GM19193 (cell line): ENCODE results near the gene PLCL2.

Source experiments
- POLR2A ChIP-seq: IDR thresholded peaks from 4 replicates; pipeline ENCODE4 v1.6.1; 2011; ENCODE audit not compliant: insufficient read depth, insufficient read length; ENCODE audit errors: extremely low read depth

Gene PLCL2

GRCh38 chr3:16940769-16941700, 56.3 kb downstream of the PLCL2 start:
- TF ChIP-seq POLR2A: no peak

- no peak for TF ChIP-seq POLR2A
These were observed 58.2 kb downstream of the PLCL2 start for GRCh38 chr3:16942955-16943354.

GRCh38 chr3:16943857-16944256, 59.1 kb downstream of the PLCL2 start:
- no peak for TF ChIP-seq POLR2A

DNA sequence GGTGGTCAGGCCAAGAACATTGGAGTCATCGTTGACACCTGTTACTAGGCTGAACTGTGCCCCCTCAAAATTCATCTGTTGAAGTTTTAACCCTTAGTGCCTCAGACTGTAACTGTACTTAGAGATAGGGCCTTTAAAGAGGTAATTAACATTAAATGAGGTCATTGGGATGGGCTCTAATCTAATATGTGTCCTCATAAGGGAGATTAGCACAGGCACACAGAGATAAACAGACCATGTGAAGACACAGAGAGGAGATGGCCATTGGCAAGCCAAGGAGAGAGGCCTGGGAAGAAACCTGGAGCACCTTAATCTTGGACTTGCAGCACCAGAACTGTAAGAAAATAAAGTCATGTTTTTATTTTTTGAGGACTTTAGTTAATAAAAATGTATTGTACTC, 59.6 kb downstream of the PLCL2 start:
- no peak for TF ChIP-seq POLR2A

- no peak for TF ChIP-seq POLR2A
These were observed 60.6 kb downstream of the PLCL2 start for GRCh38 chr3:16945330-16945729.

DNA sequence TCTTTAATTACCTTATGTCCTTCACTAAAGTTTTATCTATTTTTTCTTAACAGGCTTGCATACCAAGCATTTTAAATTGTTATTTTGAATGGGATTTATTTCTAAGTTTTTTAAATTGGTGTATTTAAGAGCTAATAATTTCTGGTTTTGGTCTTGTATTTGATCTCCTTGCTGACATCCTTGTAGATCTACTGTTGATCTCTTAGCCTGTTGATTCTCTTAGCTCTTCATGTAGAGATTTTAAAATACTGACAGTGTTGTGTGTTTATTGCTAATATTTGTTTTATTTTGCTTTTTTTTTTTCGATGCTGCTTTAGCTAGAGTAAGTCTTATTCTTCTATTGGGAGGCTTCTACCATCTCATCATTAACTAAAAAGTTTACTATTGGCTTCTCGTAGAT, 65.5 kb downstream of the PLCL2 start:
- TF ChIP-seq POLR2A: no peak

- TF ChIP-seq POLR2A: no peak
These were observed 66.1 kb downstream of the PLCL2 start for GRCh38 chr3:16950845-16951244.

DNA sequence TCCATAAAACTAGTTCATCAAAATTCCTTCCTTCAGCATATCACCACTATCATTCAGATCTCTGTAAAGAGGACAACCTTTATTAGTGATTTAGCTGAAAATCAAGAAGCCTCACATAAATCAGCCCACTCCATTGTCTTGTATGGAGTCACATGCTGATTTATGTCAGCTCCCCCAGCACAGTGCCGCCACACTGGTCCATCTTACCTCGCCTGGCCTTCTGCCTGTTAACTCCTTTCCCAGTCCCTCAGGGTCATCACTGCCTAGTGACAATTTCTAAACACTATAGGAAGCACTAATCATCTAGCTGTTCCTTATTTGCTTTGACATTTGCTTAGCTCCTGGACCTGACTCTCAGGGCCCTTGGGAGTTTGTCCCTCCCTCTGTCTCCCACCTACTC, 75.4 kb downstream of the PLCL2 start:
- no peak for TF ChIP-seq POLR2A

GRCh38 chr3:16961621-16962205, 77.0 kb downstream of the PLCL2 start:
- no peak for TF ChIP-seq POLR2A

DNA sequence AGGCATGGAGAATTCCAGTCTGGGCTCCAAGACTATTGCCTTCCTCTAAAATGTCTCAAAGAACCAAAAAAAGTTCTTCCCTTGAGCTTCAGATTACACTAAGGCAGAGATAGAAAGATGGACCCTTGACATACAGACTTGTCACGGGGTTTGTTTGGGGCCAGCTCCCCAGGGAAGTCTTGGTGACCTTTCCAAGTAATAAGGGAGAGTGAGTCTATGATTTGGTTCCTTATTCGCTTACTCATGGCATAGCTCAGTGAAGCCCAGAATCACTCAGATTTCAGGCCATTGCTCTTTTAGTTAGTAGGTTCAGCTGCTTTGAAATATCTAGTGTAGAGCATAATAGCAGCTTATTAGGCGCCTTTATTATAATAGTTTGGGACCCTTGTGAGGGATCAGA, 90.3 kb downstream of the PLCL2 start:
- no peak for TF ChIP-seq POLR2A

DNA sequence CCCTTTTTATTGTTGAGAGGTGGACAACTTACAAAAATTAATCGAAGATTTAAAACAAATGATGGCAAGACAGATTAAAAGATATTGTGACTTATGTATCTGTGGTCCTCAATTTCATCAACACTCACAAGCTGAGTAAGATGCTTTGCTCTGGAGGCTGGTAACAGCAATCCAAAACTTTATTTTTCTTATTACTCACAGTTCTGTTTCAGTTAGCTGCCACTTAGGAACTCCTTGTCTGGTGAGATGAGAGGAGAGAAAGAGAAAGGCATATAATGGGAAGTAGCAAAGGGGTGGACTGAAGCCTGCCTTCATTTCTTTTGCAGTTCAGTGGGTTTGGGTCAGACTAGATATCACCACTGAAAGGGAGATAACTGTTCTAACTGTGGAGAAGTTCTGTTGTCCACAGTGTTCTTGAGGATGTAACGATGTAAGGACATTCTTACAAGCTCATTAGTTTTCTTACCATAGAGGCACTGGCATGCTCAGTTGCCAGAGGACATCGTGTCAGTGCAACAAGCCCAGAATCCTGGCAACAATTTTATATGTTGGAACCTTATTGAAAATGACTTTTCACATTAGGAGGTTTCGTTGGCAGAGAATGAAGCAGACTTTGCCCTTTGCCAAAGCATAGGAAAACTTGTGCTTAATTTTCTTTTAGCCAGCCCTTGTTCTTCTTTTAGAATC, 93.6 kb downstream of the PLCL2 start:
- no peak for TF ChIP-seq POLR2A

GRCh38 chr3:16978921-16979271, 94.1 kb downstream of the PLCL2 start:
- no peak for TF ChIP-seq POLR2A

DNA sequence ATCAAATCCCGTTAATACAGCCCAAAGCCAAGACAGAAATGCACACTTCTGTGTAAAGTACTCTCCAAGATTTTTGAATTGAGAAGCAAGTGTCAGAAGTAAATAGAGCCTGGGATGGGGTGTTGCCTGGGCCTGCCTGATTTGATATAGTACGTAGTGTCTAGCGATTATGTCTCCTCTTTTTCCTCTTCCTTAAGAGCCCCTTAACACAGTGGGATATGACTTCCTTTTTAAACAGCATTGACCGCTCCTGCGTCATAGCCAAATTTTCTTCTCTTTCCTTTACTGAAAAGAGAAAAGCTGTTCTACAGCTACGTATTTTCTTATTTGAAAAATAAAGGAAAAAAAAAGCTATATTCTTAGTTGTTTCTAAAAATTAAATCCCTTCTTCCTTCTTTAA, 97.7 kb downstream of the PLCL2 start:
- TF ChIP-seq POLR2A: no peak

- TF ChIP-seq POLR2A: no peak
These were observed 100.9 kb downstream of the PLCL2 start for GRCh38 chr3:16985608-16986007.

DNA sequence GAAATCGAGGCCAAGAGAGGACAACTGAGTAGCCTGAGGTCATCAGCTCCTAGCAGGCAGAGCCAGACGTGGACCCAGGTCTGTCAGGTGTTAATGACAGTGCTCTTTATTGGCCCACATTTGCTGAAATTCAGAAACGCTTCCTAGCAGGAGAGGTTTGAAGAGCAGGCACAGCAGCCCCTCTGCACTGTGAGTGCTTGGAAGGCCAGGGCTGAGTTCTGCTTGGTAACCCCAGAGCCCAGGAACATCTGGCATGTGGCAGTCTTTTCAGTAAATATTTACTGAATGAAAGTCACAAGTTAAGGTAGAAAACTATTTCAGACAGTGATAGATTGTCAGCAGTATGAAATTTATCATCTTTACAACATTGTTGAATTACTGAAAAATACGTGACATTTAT, 102.4 kb downstream of the PLCL2 start:
- TF ChIP-seq POLR2A: no peak

DNA sequence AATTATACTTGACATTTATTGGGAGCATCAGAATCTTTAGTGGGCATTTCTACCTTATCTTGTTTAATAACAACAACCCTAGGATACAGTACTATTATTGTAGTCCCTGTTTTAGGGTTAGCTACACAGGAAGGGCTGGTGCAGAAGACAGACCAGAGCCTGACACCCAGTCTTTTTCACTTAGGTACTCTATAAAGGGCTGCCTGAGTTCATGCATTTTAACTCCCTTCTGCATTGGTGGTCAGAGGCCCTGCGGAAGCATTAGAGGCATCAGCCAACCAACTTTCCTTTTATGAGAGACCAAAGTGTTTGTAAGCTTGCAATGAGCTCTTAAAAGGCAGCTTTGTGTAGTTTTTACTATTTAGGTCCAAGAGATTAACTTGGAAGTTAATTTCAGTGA, 105.4 kb downstream of the PLCL2 start:
- no peak for TF ChIP-seq POLR2A
